Pericardium fibroblast (primary cell): ENCODE measurements around the gene IQSEC2. TPM values are rescaled to one million over a fixed set of nuclear protein-coding genes. Genes with fewer than 3 reads are reported as not detected.

ENCODE experiments used
- total RNA-seq: library from RNA; depleted of rRNA; stranded (reverse); fragments of >200 nt; gene quantifications from 2 replicates; pipeline ENCODE4 v1.2.3, GENCODE V29; 2015

IQSEC2 gene
- 11.7 and 25.5 TPM in 2 replicates for total RNA-seq

DNA sequence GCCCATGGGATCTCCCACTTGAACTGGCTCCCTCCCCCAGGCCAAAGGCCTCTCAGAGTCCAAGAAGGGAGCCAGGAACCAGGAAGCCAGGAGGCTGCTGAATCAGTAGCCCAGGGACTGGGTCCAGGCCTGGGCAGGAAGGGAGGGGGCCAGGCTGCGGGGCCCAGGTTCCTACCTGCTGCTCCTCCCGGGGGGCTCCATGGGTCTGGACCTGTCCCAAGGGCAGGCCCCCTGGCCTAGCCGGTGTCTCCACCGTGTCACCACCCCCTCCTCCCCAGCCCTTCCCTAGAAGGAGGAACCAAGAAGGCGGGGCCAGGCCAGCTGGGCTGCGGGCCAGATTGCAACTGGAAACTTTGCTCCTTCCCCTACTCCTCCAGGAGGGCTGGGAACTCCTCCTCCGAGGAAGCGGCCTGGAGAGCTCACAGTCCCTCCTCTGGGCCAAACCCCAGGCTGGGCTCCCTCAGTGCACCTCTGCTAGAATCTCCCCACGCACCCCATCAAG, at the start of gene IQSEC2:
TSS of gene IQSEC2 (minus strand) at position 264 of the 502 bp plus-strand sequence.

DNA sequence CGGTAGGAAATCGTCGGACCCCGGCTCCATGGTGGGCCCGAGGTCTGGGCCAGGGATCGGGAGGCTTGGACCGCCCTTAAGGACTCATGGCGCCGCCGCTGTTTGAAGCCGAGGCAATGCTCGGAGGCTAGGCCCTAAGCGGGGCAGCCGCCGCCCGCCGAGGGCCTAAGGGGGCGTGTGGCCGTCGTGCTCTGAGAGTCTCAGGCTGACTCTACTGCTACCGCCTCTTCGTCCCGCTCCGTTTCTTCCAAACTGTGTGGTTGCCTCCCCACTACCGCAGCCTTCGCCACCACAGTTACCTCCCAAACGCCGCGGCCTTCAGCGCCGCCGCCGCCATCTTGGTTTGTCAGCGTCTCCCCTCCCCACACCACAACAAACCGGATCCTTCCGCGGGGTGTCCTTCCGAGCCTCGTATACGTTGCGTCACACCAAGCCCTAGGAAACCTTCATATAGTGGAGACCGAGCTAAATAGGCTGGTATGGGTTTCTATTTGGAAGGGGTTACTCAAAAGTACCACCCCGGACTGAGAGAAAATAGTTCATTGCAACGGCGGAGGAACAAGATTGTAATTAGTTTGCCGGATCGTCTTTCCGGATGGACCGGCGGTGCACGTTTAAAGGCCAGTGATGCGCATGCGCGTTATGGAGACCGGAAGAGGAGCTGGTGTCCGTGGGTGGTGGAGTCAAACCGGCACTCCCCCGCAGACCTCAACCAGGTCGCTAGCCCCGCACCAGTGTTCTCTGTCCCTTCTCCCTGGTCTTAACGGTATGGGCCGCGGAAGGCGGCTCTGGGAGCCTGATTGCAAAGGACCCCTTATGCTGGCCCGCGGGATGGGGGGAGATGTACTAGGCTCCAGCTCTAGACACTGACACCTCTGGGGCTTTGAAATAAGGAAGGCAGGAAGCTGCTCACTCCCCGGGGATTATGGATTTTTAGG, 56.3 kb downstream of the IQSEC2 start, which contains the start of gene KDM5C:
TSS of gene KDM5C (minus strand) at position 348 of the 938 bp plus-strand sequence. CDS start at position 30, 318 bp downstream.

Other genes with a start within 250 kb of the IQSEC2 start
- 1.5 and 2.5 TPM in 2 replicates for gene GPR173, start 232.8 kb downstream of the IQSEC2 start, total RNA-seq
- gene TSPYL2, start 199.2 kb downstream of the IQSEC2 start, total RNA-seq: 10.0 and 10.4 TPM in 2 replicates
- 2.0 and 3.9 TPM in 2 replicates for gene KANTR, start 187.4 kb downstream of the IQSEC2 start, total RNA-seq
- 44.0 and 82.4 TPM in 2 replicates for gene KDM5C, start 56.4 kb downstream of the IQSEC2 start, total RNA-seq
- 10.3 and 18.6 TPM in 2 replicates for gene SMC1A, start 141.1 kb upstream of the IQSEC2 start, total RNA-seq
- gene RIBC1, start 141.3 kb upstream of the IQSEC2 start, total RNA-seq: 0.17 TPM in 1 of 2 replicates, not detected in the other
- 53.3 and 93.4 TPM in 2 replicates for gene HSD17B10, start 152.8 kb upstream of the IQSEC2 start, total RNA-seq